RCC 7860 (cell line): ENCODE data around the gene PCNX1.
A peak's percentile ranks its signal among the peaks of the same experiment; 100 is the strongest.
"Not testable (repeated sequence)": the region's sequence is repeated elsewhere in the genome, so short reads cannot be mapped to it uniquely, and the experiment has no call there.

Experiments
- DNase-seq: peaks from one replicate; pipeline ENCODE4 v3.0.0-alpha.2; 2015; ENCODE audit warnings: low spot score
- FAIRE-seq: peaks from 2 replicates; lab custom pipeline; 2012; peaks lifted over from hg19 to GRCh38; lab: Jason Lieb, UNC

Gene PCNX1

DNA sequence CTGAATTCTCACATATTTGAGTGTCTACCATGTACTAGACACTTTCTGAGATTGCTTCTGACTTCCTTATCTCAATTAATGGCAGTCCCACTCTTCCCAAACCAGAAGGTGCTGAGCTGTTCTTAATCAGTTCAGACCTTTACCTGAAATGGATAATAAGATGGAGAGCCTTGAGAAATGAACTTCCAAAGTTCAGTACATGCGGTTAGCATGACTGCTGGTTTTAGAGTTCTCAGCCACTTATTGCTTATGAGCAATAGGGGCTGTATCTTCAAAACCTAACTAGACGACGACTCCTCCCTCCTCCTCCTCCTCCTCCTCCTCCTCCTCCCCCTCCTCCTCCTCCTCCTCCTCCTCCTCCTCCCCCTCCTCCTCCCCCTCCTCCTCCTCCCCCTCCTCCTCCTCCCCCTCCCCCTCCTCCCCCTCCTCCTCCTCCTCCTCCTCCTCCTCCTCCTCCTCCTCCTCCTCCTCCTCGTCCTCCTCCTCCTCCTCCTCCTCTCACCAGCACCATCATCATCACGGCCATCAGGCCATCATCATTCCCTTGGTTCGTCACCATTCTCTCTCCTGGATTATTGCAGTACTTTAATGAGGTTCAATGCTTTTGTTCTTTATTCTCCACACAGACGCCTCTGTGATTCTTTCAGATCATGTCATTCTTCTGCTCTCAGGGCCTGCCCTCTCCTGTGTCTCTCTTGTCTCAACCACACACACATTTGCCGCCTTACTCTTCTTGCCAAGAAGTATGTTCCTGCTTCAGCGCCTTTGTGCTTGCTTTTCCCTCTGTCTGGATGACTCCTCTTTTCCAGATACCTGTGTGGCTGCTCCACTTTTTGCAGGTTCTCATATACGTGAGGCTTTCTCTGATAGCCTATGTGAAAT, 2.7 kb downstream of the PCNX1 start:
- FAIRE-seq (no peak), DNase-seq (no peak)

DNA sequence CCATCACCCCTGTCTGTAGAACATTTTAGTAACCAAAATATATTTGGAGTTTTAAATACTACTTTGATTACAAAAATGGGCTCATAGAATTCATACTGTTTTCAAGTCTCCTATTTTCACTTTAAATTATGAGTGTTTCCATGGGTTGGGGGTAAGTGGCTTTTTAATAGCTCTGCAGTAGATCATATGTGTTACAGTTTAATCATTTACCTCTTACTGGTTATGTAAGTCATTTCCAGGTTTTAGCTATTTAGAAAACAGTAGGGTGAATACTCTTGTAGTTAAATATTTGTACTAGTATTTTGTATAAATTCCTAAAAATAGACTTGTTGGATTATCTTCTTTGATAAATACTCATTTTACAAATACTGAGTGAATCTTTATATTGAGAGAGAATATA, 8.2 kb downstream of the PCNX1 start:
- FAIRE-seq (no peak), DNase-seq (no peak)

- no peak for FAIRE-seq
These were observed 9.0 kb downstream of the PCNX1 start for GRCh38 chr14:70916300-70916699.

GRCh38 chr14:70916799-70917198, 9.5 kb downstream of the PCNX1 start:
- DNase-seq = no peak
- FAIRE-seq = no peak

More at GRCh38 chr14:70916300-70916699, 9.0 kb downstream of the PCNX1 start:
- DNase-seq = no peak

DNA sequence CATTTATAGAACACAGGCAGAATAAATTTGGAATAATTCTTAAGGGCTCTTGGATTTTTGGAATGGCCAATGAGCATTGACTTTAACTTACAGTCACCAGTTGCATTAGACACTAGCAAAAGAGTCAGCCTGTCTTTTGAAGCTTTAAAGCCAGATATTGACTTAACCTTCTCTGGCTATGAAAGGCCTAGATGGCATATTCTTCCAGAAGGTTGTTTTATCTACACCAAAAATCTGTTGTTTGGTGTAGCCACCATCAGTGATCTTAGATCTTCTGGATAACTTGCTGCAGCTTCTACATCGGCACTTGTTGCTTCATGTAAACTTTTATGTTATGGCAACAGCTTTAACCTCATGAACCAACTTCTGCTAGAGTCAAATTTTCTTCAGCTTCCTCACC, 10.4 kb downstream of the PCNX1 start:
- FAIRE-seq (no peak), DNase-seq (no peak)

GRCh38 chr14:70919774-70920173, 12.5 kb downstream of the PCNX1 start:
- DNase-seq = no peak
- FAIRE-seq = no peak

DNA sequence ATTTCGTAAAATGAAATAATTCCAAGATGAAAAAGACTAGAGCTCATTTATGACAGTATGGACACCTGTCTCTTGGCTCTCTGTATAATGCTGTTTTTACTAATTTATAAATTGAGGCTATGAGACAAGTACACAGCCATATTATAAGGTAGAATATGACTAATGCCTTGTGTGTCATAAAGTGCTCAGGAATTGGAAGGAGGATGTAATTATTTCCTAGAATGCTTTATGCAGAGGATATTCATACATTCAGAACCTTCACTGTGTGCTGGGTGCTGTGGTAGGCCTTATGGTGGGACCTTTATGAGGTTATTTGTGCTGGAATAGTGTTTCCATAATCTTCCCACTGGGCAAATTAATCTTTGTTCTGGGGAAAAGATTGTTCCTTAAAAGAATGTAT, 13.3 kb downstream of the PCNX1 start:
- FAIRE-seq = no peak
- DNase-seq = peak; percentile 4

DNA sequence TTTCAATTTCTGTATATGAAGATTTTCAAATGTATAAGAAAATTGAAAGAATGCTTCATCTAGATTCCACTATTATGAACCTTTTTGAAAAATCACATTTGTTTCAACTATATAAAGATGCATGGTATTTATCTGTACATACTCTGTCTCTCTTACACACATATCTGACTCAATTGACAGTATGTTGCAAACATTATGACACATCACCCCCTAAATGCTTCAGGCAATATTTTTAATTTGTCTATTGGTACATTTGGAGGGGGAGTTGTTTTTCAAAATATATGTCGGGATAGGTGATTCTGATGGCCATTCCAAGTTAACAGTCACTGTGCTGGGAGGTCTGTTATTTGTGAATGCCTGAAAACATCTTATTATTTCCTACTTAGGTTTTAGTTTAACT, 14.4 kb downstream of the PCNX1 start:
- FAIRE-seq (no peak), DNase-seq (no peak)

DNA sequence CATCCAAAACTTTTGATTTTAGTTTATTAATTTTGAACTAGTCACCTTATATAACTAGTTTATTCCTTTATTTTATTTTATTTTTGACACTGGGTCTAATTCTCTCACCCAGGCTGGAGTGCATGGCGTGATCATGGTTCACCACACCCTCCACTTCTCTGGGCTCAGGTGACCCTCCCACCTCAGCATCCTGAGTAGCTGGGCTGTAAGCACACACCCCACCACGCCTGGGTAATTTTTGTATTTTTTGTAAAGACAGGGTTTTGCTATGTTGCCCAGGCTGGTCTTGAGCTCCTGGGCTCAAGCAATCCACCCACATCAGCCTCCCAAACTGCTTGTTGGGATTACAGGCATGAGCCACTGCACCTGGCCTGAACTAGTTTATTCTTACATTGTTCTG, 17.3 kb downstream of the PCNX1 start:
- DNase-seq (no peak), FAIRE-seq (no peak)

GRCh38 chr14:70926235-70926830, 19.1 kb downstream of the PCNX1 start:
- no peak for DNase-seq
- FAIRE-seq = no peak

DNA sequence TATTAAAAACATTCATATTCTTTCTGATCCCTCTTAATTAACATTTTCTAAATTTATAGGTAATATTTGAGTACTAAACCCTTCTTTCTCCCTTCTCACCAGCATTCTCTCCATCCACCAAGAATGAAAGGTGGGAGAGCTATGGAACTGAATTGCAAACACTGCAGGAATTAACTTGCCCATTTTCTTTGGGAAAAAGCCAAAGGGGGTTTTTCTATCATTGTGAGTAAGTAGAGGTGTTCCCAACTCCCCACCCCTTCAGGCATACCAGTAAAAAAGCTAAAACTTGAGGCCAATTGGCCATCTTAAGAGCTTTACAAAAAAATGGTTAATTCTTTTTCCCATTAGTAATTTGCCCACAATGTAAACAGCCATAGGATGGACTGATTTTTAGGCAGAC, 23.7 kb downstream of the PCNX1 start:
- DNase-seq = no peak
- no peak for FAIRE-seq

- DNase-seq = no peak
- no peak for FAIRE-seq
These were observed 26.8 kb downstream of the PCNX1 start for GRCh38 chr14:70934084-70934483.

GRCh38 chr14:70934502-70935134, 27.4 kb downstream of the PCNX1 start:
- DNase-seq (peak; percentile 5), FAIRE-seq (peak; percentile 24)

DNA sequence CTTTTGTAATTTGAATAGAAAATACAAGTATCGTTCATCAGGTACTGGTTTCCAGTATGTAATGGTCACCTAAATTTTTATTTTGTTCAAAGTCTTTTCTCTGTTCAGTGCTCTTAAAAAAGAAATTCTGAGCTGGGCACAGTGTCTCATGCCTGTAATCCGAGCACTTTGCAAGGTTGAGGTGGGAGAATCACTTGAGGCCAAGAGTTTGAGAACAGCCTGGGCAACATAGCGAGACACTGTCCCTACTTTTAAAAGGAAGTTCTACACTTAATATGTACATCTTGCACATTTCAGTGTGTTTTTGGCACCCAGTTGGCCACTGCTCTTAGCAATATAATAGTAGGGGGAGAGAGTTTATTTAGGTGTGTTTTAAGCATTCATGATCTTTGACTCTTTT, 27.9 kb downstream of the PCNX1 start:
- no peak for DNase-seq
- no peak for FAIRE-seq

DNA sequence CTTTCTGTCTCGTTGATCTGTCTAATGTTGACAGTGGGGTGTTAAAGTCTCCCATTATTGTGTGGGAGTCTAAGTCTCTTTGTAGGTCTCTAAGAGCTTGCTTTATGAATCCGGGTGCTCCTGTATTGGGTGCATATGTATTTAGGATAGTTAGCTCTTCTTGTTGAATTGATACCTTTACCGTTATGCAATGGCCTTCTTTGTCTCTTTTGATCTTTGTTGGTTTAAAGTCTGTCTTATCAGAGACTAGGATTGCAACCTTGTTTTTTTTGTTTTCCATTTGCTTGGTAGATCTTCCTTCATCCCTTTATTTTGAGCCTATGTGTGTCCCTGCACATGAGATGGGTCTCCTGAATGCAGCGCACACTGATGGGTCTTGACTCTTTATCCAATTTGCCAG, 32.4 kb downstream of the PCNX1 start:
- not testable (repeated sequence) for FAIRE-seq, DNase-seq

- DNase-seq, FAIRE-seq: not testable (repeated sequence)
These were observed 34.5 kb downstream of the PCNX1 start for GRCh38 chr14:70941637-70942341.

DNA sequence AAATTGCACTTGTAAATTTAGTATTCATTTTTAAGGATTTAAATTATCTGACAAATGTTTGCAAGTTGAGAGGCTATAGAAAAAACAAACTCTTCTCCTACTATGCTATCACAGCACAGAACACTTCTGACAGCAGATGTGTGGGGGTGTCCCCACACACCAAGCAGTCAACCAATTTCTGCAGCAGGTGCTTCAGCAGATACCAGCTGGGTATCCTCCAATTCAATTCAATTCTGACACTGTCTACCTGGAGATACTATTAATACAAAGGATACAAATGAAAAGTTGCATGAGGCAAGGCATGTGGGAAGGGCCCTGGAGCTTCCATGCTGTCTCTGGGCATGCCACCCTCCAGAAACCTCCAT, 35.1 kb downstream of the PCNX1 start:
- DNase-seq = no peak
- FAIRE-seq = no peak

- not testable (repeated sequence) for DNase-seq, FAIRE-seq
These were observed 35.5 kb downstream of the PCNX1 start for GRCh38 chr14:70942721-70943120.

DNA sequence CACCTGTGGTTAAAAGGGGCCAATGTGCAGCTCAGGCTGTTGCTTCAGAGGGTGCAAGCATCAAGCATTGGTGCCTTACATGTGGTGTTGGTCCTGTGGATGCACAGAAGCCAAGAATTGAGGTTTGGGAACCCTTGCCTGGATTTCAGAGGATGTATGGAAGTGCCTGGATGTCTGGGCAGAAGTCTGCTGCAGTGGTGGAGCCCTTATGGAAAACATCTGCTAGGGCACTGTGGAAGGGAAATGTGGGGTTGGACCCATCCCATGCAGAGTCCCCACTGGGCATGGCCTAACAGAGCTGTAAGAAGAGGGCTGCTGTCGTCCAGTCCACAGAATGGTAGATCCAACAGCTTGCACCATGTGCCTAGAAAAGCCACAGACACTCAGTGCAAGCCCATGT, 36.6 kb downstream of the PCNX1 start:
- no peak for DNase-seq
- FAIRE-seq = no peak

DNA sequence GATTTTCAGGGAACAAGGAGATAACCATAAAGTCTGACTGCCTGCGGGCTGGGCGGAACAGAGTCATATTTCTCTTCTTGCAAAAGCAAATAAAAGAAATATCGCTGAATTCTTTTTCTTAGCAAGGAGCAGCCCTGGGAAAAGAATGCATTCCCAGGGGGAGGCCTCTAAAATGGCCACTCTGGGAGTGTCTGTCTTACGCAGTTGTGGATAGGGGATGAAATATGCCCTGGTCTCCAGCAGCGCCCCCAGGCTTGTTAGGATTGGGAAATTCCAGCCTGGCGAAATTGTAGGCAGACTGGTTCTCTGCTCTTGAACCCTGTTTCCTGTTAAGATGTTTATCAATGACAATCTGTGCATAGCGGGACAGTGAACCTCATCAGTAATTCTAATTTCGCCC, 40.5 kb downstream of the PCNX1 start:
- DNase-seq = no peak
- no peak for FAIRE-seq

DNA sequence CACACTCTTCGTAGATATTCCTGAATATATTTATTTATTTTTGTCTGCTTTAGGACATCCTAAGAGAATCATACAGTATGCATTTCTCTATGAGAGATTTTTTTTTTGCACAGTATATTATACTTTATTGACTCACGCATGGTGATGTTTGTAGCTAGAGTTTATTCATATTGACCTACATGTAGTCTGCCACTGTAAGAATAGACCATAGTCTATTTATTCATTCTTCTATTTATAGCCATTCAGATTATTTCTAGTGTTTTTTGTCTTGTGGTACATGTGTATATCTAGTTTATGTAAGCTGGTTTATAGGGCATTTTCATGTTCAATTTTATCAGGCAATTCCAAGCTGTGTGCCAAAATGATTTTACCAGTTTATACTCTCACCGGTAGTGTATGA, 45.2 kb downstream of the PCNX1 start:
- DNase-seq (no peak), FAIRE-seq (no peak)
